HCT116 (cell line): Measurements from ENCODE around the gene RAB13.

Experiments
- JUND ChIP-seq: IDR thresholded peaks from 2 replicates; pipeline ENCODE4 v1.6.1; 2012
- POLR2A ChIP-seq: IDR thresholded peaks from 2 replicates; pipeline ENCODE4 v1.7.0; 2011; ENCODE audit warnings: borderline replicate concordance; ENCODE audit not compliant: insufficient read depth, insufficient read length; ENCODE audit errors: extremely low read depth
- ZNF274 ChIP-seq: fragments of 200-500 bp; sonication (Bioruptor generic); IDR thresholded peaks from 2 replicates; pipeline ENCODE4 v1.6.1; 2014; ENCODE audit warnings: mild to moderate bottlenecking, low read depth, low read length, inconsistent platforms
- TF ChIP-seq, protein P1 (sequence below), 3 experiments: fragments of 200-600 bp in 1 of 3; sonication (generic) in 1 of 3; IDR thresholded peaks in 2 of 3; conservative IDR thresholded peaks in 1 of 3; 2 replicates each; pipeline ENCODE4 v1.5.1; 2012 to 2017; ENCODE audit warnings: low read depth in 2 of 3, low read length in 2 of 3, antibody characterized with exemption in 1 of 3, borderline replicate concordance in 1 of 3, control low read depth in 1 of 3, mild to moderate bottlenecking in 1 of 3, mixed read lengths in 1 of 3, mixed run types in 1 of 3, moderate library complexity in 1 of 3; ENCODE audit not compliant: insufficient read depth in 1 of 3

DNA sequence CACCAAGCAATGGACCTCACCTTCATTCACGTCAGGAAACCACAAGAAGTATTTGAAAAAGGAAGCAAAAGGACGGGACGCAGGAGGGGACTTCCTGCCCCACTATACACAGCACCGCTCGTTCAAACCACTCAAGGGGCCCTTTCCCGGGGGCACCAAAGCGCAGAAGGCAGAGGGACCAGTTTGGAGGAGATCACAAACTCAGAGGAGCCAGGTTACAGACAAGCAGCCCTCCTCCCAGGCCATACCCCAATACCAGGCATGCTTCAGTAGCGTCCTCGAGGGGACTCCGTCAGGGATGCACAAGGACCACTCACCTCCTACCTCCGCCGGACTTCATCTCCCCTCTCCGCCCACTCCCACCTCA, 28.4 kb downstream of the RAB13 start:
- TF ChIP-seq, protein P1, sequence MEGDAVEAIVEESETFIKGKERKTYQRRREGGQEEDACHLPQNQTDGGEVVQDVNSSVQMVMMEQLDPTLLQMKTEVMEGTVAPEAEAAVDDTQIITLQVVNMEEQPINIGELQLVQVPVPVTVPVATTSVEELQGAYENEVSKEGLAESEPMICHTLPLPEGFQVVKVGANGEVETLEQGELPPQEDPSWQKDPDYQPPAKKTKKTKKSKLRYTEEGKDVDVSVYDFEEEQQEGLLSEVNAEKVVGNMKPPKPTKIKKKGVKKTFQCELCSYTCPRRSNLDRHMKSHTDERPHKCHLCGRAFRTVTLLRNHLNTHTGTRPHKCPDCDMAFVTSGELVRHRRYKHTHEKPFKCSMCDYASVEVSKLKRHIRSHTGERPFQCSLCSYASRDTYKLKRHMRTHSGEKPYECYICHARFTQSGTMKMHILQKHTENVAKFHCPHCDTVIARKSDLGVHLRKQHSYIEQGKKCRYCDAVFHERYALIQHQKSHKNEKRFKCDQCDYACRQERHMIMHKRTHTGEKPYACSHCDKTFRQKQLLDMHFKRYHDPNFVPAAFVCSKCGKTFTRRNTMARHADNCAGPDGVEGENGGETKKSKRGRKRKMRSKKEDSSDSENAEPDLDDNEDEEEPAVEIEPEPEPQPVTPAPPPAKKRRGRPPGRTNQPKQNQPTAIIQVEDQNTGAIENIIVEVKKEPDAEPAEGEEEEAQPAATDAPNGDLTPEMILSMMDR (IDR thresholded peaks at IDR 0.05 in 2 of 3, conservative IDR thresholded peaks at IDR 0.05 in 1 of 3; ENCODE audit: borderline replicate concordance in 1 of 3, insufficient read depth in 1 of 3, low read depth in 2 of 3, low read length in 2 of 3): no peak
- no peak for TF ChIP-seq JUND
- TF ChIP-seq POLR2A: no peak
- TF ChIP-seq ZNF274: no peak
